GM18909 (cell line): ENCODE data around the gene APBB3.
"Not testable (repeated sequence)": the region's sequence is repeated elsewhere in the genome, so short reads cannot be mapped to it uniquely, and the experiment has no call there.

ENCODE experiments used
- ATAC-seq: cut with Tn5 transposase; IDR thresholded peaks from one replicate; pipeline ENCODE4 v1.9.1; 2021; ENCODE audit warnings: mild to moderate bottlenecking; ENCODE audit not compliant: unreplicated experiment, poor library complexity

Gene APBB3

DNA sequence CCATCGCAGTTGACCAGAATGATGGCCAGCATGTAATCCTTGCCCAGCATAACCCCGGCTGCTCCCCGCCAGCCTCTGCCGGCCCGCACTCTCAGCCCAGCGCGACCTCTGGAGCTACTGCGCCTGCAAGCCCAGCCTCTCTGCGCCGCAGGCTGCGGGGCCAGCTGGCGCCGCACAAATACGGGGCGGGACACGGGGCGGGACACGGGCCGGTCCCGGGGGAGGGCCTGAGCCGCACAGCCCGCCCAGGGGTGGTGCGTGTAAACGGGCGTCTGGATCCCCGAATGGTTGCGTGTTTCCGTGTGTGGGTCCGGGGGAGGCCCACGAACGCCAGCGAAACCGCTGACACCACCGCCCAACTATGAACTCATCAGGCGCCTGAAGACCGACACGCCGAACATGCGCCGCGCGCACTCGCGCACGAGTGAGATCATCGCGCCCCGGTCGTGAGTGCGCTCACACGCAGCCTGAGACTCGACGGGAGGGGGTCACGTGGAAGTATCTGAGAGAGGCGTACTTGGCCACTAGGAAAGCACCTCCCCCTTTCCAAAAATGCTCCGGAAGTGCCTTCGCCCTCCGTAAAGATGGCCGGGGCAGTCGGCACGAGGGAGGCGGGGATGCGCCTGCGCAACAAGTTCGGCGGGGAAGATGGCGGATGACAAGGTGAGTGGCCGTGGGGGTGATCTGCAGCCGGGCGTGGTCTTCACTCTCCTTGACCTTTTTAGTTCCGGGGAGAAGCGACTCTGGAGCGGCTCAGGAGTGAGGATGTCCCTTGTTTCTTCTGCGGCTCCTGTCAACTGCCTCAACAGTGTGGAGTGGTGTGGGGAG lies at the start of gene APBB3, which contains the start of gene SLC35A4:
APBB3 (minus strand) TSS at position 403 of the 828 bp plus-strand sequence; CDS start at position 50, 353 bp downstream.
SLC35A4 (plus strand) TSS at position 633 of the 828 bp plus-strand sequence. CDS start 2,342 bp downstream, outside the sequence.
- ATAC-seq, result peak; percentile 88

DNA sequence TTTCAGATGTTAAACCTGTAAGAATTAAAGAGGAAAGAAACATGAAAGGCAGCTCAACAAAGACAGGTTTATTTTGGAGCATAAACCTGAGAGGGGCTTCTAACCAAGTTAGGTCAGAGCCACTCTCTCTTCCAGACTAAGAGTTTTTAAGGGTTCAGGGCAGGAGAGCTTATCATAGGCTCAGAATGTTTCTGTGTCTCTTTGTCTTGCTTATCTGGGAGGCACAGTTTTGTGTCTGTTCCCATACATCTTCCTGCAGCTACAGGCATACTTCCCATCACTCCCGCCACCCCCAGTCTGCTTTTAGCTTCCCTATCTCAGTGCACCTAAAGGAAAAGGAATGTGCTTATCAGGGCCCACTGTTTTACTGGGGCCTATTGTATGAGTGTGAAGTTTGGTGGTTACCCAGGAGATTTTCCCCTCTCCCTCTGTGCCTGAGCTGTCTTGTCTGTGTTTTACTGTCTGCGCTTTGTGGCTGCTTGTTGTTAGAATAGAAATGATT lies 46.7 kb upstream of the APBB3 start:
- ATAC-seq, result no peak

DNA sequence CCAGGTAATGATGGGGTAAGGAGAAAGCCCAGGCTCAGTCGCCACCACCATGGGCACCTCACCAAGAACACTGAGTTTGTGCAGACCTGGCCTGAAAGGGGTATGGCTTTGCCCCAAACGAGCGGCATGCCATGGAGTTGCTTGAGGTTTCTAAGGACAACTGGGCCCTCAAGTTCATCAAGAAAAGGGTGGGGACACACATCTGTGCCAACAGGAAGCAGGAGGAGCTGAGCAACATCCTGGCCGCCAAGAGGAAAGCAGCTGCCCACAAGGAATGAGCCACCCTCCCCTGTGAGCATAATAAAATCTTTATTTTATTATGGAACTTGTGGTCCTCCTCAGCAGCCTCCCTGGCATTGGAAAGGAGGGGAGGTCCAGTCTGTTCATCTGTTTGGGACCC lies 44.7 kb upstream of the APBB3 start:
- ATAC-seq, result no peak

DNA sequence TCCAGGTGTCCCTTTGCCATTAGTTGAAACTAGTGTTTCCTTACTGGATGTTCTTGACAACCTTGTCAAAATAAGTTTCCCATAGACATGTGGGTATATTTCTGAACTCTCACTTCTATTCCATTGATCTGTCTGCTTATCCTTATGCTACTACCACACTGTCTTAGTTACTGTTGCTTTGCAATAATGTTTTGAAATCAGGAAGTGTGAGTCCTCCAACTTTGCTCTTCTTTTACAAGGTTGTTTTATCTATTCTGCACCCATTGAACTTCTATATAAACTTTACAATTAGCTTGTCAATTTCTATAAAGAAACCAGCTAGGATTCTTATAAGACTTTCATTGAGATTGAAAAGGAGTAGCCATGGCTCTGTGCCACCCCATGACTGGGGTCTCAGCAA lies 44.3 kb upstream of the APBB3 start:
- no peak for ATAC-seq

- no peak for ATAC-seq
Measured at GRCh38 chr5:140607031-140607430, 42.6 kb upstream of the APBB3 start.

DNA sequence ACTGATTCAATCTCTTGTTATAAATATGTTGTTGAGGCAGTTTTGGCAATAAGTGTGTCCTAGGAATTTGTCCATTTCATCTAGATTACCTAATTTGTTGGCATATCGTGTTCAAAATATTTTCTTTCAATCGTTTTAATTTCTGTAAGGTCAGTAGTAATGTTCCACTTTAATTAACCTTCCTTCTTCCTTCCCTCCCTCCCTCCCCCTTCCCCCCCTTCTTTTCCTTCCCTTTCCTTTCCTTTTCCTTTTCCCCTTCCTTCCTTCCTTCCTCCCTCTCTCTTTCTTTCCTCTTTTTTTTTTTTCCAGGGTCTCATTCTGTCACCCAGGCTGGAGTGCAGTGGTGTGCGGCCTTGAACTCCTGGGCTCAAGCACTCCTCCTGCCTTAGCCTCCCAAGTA lies 41.5 kb upstream of the APBB3 start:
- no peak for ATAC-seq

DNA sequence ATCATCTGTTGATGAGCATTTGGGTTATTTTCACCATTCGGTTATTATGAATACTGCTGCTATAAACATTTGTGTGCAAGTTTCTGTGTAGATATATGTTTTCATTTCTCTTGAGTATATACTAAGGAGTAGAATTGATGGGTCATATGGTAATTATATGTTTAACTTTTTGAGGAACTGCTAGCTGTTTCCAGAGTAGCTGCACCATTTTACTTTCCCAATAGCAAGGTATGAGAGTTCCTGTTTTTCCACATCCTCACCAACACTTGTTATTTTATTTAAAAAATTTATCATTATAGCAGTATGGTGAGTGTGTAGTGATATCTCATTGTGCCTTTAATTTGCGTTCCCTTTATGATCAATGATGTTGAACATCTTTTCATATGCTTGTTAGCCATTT lies 39.3 kb upstream of the APBB3 start:
- ATAC-seq, result no peak

DNA sequence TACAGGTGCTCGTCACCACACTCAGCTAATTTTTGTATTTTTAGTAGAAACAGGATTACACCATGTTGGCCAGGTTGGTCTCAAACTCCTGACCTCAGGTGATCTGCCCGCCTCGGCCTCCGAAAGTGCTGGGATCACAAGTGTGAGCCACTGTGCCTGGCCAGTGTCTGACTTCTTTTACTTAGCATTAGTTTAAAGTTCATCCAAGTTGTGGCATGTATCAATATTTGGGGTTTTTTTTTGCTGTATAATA lies 39.0 kb upstream of the APBB3 start:
- not testable (repeated sequence) for ATAC-seq

- ATAC-seq, result no peak
Measured at GRCh38 chr5:140602147-140602546, 37.7 kb upstream of the APBB3 start.

GRCh38 chr5:140600096-140600495 lies 35.7 kb upstream of the APBB3 start:
- no peak for ATAC-seq

DNA sequence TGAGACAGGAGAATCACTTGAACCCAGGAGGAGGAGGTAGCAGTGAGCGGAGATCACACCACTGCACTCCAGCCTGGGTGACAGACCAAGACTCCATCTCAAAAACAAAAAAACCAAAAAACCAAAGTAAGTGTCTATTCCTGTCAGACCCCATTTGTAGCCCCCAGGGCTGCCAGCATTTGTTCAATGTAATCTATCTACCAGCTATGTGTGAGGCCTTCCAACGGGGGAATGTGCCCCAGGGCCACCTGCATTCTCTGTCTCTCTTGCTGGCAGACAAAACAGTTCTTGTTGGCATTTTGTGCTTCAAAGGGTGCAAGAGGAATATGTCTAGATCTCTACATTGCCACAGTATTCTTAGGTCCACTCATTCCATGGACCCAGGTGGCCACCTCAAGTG lies 34.4 kb upstream of the APBB3 start:
- ATAC-seq, result no peak

GRCh38 chr5:140596321-140596741 lies 31.9 kb upstream of the APBB3 start:
- ATAC-seq, result no peak

DNA sequence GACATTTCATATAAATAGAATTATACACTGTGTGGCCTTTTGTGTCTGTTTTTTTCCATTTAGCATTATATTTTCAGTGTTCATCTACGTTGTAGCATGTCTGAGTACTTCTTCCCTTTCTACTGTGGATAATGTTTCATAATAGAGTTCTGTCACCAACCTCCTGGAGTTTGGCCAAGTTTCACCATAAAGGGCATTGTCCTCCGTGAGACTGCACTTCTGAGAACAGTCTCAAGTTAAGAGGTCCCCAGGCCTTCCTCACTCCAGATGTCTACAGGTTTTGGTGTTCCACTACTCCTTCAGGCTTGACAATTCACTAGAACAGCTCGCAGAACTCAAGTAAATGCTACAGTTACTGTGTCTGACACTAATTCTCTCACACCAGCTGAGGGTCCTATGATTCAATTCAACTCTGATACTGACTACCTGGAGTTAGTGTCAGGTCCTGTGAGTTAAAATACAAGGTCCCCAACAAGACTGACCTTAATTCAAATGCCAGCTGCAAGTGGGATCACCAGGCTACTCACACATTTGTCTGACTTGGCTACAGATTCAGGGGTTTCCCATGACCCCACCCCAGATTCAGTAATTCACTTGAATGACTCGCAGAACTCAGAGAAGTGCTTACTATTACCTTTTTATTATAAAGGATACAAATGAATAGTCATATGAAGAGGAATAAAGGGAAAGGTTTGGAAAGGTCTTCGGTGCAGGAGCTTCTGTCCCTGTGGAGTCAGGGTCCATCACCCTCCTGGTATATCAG lies 31.3 kb upstream of the APBB3 start:
- ATAC-seq, result no peak

- no peak for ATAC-seq
Measured at GRCh38 chr5:140594169-140594568, 29.8 kb upstream of the APBB3 start.

- ATAC-seq, result not testable (repeated sequence)
Measured at GRCh38 chr5:140593070-140593469, 28.7 kb upstream of the APBB3 start.

DNA sequence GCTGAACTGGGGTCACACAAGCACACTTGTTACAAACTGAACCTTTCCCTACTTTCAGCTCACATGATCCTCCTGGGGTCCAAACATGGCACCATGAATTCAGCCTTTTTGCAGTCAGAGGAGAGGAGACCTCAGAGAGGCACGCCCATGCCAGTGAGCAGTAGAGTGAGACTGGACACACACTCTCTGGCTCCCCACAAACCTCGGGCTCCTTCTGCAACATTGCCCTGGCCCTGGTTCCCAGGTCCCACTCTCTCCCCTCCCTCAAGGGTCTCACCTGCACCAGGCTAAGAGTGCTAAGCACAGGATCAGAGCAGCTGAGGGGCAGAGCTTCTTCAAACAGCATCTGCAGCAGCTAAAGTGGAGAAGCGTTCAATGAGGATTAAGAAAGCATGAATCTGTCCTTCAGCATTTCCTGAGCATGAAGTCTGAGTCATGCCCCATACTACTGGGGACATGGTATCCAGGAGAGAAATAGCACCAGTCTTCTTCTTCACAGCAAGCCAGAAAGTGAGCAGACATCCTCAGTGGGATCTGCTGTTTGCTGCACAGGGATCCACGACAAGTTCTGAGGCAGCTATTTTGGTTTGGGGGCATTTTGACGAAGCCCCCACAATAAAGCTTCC lies 27.5 kb upstream of the APBB3 start:
- ATAC-seq, result no peak

DNA sequence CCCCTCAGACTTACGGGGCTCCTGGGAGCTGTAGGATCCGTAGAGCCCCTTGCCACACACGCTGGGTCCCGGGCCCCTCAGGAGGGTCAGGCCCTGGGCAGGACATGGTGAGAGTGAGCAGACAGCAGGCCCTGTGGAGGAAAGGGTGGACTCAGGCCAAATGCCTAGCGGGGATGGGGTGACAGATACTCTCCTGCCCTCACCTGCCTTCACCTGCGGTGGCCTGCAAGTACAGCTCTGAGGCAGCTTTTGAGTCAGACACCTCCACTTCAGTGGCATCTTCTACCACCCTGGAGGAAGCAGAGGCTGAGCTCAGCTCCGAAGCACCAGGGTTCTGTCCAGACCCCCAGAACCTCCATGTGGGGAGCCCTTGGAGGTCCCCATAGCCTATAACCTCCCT lies 26.5 kb upstream of the APBB3 start:
- no peak for ATAC-seq

DNA sequence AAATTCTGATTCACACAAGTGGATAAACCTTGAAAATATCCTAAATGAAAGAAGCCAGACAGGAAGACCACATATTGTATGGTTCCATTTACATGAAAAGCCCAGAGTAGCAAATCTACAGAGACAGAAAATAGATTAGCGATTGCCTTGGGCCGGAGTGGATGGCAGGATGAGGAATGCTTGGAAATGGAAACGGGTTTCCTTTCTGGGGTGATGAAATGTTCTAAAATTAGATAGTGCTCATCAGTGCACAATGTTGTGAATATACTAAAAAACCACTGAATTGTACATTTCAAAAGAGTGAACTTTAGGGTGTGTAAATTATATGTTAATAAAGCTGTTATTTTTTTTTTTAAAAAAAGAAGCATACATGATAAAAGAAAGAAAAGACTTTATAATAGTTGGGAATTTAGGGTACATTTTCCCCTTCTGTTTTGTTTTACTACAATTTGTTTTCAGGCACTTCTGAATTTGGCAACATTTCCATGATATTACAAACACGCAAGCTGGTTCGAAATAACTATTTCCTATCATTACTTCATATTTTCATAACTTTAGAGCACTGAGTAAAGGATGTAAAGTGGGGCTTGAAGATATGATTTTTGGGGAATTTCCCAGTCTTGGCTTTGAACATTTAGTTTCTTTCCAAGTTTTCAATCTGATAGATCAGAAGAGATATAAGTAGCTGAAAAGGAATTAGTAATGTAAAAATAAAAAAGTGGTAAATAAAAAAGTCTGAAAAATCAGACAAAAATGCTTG lies 24.1 kb upstream of the APBB3 start:
- no peak for ATAC-seq

DNA sequence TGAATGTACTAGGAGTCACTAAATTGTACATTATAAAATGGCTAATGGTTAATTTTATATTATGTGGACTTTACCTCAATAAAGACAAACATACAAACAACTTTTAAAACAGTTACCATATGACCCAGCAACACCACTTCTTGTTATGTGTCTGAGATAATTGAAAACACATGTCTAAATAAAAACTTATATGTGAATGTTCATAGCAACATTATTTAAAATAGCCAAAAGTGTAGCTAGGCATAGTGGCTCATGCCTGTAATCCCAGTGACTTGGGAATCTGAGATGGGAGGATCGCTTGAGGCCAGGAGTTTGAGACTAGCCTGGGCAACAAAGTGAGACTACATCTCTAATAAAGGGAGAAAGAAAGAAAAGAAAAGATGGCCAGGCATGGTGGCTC lies 23.1 kb upstream of the APBB3 start:
- ATAC-seq, result no peak

GRCh38 chr5:140579188-140579747 lies 14.9 kb upstream of the APBB3 start:
- not testable (repeated sequence) for ATAC-seq
